Myometrial cell (primary cell): ENCODE results near the gene SENP2. TPM values are rescaled to one million over a fixed set of nuclear protein-coding genes. Genes with fewer than 3 reads are reported as not detected.

Experiments
- total RNA-seq: library from RNA; depleted of rRNA; stranded (reverse); fragments of >200 nt; gene quantifications from 2 replicates; pipeline ENCODE4 v1.2.3, GENCODE V29; 2015

Gene SENP2
- total RNA-seq = 9.5 and 17.5 TPM in 2 replicates

GRCh38 chr3:185585859-185586685 lies at the start of gene SENP2:
Gene SENP2, plus strand, starts transcription at chr3:185586295. Its CDS starts 119 bp downstream, at chr3:185586414.

GRCh38 chr3:185552358-185552877 lies 33.7 kb upstream of the SENP2 start, which contains the start of gene LIPH:
Gene LIPH, minus strand, starts transcription at chr3:185552588. Its CDS starts 117 bp downstream, at chr3:185552471.

Other genes with a start within 250 kb of the SENP2 start
- gene MAP3K13, start 223.2 kb upstream of the SENP2 start, total RNA-seq = 18.1 and 18.7 TPM in 2 replicates
- gene TMEM41A, start 87.3 kb upstream of the SENP2 start, total RNA-seq = 8.6 and 10.5 TPM in 2 replicates
- gene LIPH, start 33.7 kb upstream of the SENP2 start, total RNA-seq = under 0.01 and 0.53 TPM in 2 replicates
- gene IGF2BP2, start 238.7 kb downstream of the SENP2 start, total RNA-seq = 147 and 170 TPM in 2 replicates